ENCODE data around the gene UBTF.

DNA sequence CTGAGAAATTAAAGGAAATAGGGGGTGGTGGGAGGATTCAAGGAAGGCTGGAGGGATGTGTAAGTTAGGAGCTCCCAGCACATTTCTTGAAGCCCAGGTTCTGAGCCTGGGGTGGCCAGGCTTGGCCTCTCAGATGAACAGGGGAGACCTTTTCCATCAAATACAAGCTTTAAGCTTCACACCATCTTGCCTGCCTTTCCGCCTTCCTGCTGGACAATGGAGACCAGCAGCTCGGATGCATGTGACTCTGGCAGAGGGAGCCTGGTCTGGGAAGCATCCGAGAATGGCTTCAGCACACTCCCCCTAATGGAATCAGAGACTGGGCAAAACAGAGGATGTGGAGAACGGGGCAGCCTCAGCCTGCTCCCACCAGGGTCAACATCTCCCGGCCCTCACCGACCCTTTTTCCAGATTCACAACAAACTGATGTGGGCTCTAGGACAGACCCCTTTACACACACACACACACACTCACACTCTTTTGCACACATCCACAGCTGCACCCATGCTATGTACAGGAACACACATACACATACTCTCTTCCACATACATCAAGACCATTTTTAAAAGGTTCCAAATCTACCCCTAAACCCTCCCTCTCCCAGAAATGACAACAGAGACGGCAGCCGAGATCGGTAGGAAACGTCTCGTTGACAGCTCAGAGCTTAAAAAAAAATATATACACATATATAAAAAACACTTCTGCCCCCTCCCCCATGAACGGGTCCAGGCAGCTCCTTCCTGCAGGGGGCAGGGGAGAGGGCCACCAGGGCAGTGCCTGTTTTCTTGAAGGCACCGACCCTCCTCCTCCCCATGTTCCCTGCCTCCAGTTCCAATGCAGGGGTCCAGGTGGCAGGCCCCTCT is 13.3 kb downstream of the UBTF start:
- TF ChIP-seq CTCF (IDR thresholded peaks at IDR 0.05; ENCODE audit: extremely low read depth in 1 of 2, insufficient read depth in 1 of 2, low read depth in 1 of 2, low read length in 2 of 2) (peak in 1 of 2 donors; percentile 17), MAX (IDR thresholded peaks at IDR 0.05; ENCODE audit: insufficient read depth, insufficient read length) (no peak)
